Spleen (tissue), 7 donors: ENCODE measurements around the gene NAMPT.

Experiments used
- CTCF ChIP-seq, 11 experiments: fragments of 200-600 bp in 7 of 11; fragments of 450-650 bp in 4 of 11; sonication (generic) in 4 of 11; IDR thresholded peaks in 8 of 11; conservative IDR thresholded peaks in 3 of 11; 1 replicate in 7 of 11; 2 replicates in 4 of 11; pipeline versions ENCODE4 v1.4.0 to v1.8.0; 2016 to 2021; ENCODE audit warnings: antibody characterized with exemption in 11 of 11, inconsistent platforms in 4 of 11, mild to moderate bottlenecking in 1 of 11
- POLR2A ChIP-seq, 3 donors: fragments of 450-650 bp; IDR thresholded peaks; one replicate each; pipeline ENCODE4 v1.5.1; 2017; ENCODE audit warnings: antibody characterized with exemption in 3 of 3, mild to moderate bottlenecking in 1 of 3
- POLR2AphosphoS5 ChIP-seq, 3 donors: sonication (generic); formaldehyde crosslinking; IDR thresholded peaks; one replicate each; pipeline ENCODE4 v1.5.1; 2017; ENCODE audit warnings: antibody characterized with exemption in 3 of 3
- donor health status: DM: no; HTN: no; CAD: no; lungs with moderate emphysema.
- donor health status: DM: no; HTN: no; CAD: no.
- donor health status: DM: no; HTN: no; CAD: no.

DNA sequence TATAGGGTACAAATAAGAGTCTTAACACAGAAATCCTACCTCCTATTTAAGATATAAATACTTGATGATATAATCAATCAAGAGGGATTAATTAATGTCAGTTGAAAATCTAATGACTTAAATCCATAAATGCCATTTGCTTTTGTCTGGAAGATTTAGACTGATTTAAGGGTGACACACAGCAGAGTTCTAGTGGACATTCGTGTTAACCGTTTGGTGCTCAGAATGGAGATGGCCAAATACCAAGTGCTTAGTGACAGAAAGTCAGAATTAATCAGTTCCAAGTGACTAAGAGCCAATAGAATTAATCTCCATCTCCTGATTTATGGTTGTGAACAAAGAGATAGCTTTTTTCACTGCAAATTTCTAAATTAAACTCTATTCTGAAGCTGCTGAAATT lies 36.2 kb downstream of the NAMPT start:
- TF ChIP-seq CTCF (IDR thresholded peaks at IDR 0.05 in 8 of 11, conservative IDR thresholded peaks at IDR 0.05 in 3 of 11) (no peak), POLR2A (IDR thresholded peaks at IDR 0.05) (no peak), POLR2AphosphoS5 (IDR thresholded peaks at IDR 0.05) (no peak)
